GM19438 (cell line): ENCODE data around the gene ACTN2.

Source experiments
- ATAC-seq: cut with Tn5 transposase; IDR thresholded peaks from one replicate; pipeline ENCODE4 v1.9.1; 2021; ENCODE audit warnings: low read depth; ENCODE audit not compliant: unreplicated experiment

The ACTN2 gene

DNA sequence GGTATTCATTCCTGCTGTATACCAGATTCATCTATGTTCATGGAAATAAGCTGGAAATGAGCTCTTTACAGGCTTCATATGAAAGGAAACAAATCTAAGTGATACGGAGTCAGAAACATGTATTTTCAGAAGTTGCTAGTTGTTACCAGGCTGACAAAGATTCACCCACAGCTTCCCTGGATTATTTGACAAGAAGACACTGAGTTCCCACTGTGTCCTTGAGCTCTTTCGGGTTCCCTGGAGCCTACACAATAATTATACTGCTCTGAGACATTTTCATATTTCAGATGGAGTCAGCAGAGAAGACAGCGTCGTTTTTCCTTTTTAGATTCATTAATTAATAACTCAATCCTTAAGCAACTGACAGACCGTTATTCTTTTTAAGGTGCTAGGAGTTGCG lies 79.5 kb downstream of the ACTN2 start:
- ATAC-seq: no peak

DNA sequence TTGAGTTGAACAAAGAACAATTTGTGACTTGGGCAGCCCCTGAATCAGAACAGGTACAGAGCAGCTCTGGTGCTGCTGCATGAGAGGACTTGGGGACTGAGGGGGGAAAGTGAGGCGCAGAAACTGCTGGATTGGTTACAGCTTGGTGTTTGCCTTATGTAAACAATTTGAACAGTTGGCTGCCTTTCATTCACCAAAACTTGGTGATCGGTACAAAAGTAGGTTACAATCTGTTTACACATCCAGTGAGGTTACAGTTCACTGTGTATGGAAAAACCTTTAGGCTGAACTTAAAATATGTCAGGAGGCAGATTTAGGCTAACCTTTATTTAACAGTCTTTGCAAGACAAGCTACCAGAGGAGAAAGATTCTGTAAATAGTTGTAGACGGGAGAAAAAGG lies 80.2 kb downstream of the ACTN2 start:
- no peak for ATAC-seq

GRCh38 chr1:236767276-236767675 lies 81.0 kb downstream of the ACTN2 start:
- ATAC-seq: no peak

DNA sequence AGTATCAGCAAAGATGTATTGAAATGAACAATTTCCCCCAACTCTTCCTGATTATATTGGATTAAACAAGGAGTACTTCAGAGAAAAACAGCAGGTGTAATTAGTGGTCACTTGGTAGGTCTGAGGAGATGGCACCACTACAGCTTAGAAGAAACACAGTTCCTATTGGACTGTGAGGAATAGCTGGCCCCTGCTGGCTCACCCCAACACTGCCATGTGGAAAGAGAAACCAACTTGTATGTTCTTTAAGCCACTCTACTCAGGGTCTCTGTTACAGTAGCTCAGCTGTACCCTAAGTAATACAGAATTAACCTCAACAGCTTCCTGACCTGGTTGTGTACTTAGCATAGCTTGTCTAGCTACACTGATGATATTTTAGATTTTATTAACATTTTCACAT lies 82.3 kb downstream of the ACTN2 start:
- ATAC-seq: no peak

DNA sequence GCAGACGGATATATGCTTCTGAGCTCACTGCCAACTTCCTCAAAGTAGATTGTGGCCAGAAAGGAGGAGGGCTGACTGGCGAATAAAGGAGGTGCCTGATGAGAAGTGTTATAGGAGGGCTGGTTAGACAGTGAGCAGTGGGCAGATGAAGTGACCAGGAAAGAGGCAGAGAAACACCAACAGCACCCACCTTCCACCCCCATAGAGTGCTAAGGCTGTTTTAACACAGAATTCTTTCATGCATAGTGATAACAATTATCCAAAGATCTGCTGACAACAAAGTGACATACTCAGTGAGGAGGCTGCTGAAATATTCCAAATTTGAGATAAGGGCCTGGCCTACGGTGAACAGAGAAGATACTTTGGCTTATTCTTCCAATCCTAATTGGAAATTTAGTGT lies 87.6 kb downstream of the ACTN2 start:
- no peak for ATAC-seq

- no peak for ATAC-seq
Measured at GRCh38 chr1:236774926-236775325, 88.6 kb downstream of the ACTN2 start.

DNA sequence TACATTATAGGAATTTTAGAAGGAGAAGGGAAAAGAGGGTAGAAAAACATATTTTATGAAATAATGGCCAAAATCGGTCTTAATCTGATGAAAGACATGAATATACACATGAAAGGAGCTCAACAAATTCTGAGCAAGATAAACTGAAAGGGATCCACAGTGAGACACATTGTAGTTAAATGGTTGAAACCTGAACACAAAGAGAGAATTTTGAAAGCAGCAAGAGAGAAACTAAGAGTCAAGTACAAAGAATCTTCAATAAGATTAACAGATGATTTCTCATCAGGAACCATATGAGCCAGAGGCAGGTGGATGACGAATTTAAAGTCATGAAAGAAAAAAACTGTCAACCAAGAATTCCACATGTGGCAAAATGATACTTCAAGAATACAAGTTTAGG lies 93.0 kb downstream of the ACTN2 start:
- no peak for ATAC-seq

- no peak for ATAC-seq
Measured at GRCh38 chr1:236785477-236785876, 99.2 kb downstream of the ACTN2 start.

- ATAC-seq: no peak
Measured at GRCh38 chr1:236786453-236786852, 100.2 kb downstream of the ACTN2 start.

- ATAC-seq: no peak
Measured at GRCh38 chr1:236794585-236795034, 108.3 kb downstream of the ACTN2 start.

- ATAC-seq: peak; percentile 96
Measured at GRCh38 chr1:236795035-236795756, 108.9 kb downstream of the ACTN2 start, which contains the start of gene MTR. Gene MTR, plus strand, starts transcription at chr1:236795292. Its CDS starts 412 bp downstream, at chr1:236795704.

GRCh38 chr1:236795757-236796667 lies 109.7 kb downstream of the ACTN2 start:
- ATAC-seq: peak; percentile 39

DNA sequence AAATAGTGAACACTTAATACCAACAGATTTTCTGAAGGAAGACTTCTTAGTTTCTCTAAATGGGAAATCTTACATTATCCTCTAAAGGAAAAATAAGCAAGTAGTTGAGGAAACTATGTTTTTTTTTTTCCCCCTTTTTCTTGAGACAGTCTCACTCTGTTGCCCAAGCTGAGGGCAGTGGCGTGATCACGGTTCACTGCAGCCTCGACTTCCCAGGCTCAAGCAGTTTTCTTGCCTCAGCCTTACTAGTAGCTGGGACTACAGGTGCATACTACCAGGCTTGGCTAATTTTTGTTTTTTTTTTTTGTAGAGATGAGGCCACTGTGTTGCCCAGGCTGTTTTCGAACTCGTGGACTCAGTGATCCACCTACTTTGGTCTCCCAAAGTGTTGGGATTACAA lies 112.7 kb downstream of the ACTN2 start:
- ATAC-seq: no peak

- ATAC-seq: no peak
Measured at GRCh38 chr1:236800002-236800620, 113.8 kb downstream of the ACTN2 start.

- ATAC-seq: no peak
Measured at GRCh38 chr1:236800623-236801022, 114.3 kb downstream of the ACTN2 start.

GRCh38 chr1:236802264-236802663 lies 116.0 kb downstream of the ACTN2 start:
- no peak for ATAC-seq

DNA sequence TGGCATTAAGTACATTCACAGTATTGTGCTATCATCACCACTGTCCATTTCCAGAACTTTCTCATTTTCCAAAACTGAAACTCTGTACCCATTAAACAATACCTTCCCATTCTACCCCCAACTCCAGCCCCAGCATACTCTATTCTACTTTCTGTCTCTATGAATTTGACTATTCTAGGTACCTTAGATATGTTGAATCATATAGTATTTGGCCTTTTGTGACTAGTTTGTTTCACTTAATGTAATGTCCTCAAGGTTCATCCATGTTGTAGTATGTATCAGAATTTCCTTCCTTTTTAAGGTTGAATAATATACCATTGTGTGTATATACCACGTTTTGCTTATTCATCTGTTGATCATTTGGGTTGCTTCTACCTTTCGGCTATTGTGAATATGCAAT lies 120.3 kb downstream of the ACTN2 start:
- ATAC-seq: no peak

DNA sequence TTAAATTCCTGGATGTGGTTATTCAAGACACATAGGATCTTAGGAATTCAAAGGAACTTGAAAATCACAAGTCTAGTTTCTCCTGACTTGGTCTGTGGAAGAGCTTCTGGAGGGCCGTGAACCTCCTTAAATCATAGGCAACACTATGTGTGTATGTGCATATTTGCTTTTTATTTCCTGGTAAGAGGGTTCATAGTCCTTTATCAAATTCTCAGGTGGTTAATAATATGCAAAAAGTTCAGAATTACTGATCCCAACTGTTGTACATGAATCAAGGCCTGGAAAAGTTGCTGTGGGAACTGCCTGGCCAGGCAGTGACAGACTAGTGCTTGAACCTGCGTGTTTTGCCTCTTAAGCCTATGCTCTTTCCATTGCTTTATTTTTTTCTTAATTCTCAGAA lies 121.7 kb downstream of the ACTN2 start:
- ATAC-seq: no peak

DNA sequence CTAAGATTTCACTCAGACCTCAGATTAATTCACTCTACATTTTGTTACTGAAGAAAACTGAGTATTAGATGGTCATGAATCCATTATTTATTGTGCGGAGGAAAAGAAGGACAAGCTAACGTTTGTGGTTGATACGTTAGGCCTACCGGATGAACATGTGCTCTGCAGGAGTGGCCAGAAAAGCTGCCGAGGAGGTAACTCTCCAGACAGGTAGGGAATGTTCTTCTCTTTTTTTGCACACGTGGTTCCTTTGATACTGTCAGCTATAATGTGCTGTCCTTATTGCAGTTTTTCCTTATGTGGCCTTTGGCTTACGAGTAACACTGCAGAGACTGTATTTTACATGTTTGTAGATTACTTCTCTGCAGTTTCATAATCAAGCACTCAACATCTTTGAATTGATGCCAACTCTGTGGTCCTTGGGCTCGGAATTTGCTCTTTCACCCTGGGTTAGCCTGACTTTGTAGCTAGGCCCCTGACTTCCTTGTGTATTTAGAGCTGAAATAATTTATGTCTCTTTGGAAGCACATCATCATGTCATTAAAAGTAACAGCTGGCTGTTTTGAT lies 122.3 kb downstream of the ACTN2 start:
- no peak for ATAC-seq

DNA sequence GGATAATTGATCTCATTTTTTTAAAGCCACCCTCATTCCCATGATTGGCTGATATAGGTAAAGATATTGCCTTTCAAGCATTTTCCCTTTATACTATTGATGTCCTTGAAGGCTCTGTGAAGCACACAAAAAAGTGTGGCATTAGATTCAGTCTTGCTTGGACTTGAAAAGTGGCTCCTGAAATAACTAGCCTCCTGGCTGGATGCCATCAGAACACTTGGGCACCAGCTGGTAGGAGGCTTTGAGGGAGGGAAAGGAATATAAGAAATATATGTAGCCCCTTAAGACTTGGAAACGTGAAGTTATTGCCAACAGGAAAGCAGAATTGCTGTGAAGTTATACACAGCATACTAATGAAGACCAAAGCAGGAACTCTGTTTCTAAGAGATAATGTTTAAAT lies 122.8 kb downstream of the ACTN2 start:
- no peak for ATAC-seq

DNA sequence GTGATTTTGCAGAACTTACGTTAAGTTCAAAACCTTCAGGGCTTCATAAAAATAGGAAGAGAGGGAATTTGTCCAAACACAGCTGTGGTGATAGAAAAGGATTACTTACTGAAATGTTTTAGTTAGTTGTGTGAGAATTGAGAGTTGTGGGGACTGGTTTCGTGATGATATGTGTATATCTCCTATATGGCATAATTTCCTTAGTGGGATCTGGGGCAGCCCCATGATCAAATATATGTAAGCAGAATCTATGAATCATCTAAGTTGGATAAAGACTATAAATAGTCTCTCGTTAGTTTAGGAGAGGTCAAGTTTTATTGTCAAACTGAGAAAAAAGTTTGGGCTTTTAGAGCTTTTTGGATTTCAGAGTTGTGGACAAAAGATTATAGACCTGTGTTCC lies 123.7 kb downstream of the ACTN2 start:
- ATAC-seq: no peak
